ENCODE measurements around the gene PLGRKT. TPM values are rescaled to one million over a fixed set of nuclear protein-coding genes. Genes with fewer than 3 reads are reported as not detected.

The PLGRKT gene
- total RNA-seq, 4 donors from 2014 or later, result 8.3 to 43.6 (median 33.2) TPM

DNA sequence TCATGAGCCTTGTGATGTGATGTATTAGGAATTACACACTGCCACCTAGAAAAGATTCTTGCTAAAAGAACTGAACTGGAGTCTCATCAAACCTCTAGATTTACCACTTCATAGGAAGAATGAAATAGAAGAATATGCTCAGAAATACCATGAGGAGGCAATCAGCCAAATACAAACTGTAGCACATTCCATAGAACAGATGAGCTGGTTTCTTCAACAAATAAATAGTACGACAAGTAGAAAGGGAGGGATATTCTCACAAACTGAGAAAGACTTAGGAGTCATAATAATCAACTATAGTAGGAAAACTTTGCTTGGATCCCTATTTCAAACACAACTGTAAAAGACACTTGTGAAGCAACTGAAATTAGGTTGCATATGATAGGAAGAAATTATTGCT, 15.4 kb downstream of the PLGRKT start:
- Histone ChIP-seq H3K36me3 (peaks cover 0 to 8% (median 0%) of the 10 kb centered on the region in 3 donors), H3K27me3 (no peaks in the 10 kb centered on the region), H3K27ac (no peak overlapping the region), H3K4me1 (no peaks in the 10 kb centered on the region), H3K9me3 (no peaks in the 10 kb centered on the region), H3K4me3 (no peak overlapping the region)
- TF ChIP-seq, protein P1, sequence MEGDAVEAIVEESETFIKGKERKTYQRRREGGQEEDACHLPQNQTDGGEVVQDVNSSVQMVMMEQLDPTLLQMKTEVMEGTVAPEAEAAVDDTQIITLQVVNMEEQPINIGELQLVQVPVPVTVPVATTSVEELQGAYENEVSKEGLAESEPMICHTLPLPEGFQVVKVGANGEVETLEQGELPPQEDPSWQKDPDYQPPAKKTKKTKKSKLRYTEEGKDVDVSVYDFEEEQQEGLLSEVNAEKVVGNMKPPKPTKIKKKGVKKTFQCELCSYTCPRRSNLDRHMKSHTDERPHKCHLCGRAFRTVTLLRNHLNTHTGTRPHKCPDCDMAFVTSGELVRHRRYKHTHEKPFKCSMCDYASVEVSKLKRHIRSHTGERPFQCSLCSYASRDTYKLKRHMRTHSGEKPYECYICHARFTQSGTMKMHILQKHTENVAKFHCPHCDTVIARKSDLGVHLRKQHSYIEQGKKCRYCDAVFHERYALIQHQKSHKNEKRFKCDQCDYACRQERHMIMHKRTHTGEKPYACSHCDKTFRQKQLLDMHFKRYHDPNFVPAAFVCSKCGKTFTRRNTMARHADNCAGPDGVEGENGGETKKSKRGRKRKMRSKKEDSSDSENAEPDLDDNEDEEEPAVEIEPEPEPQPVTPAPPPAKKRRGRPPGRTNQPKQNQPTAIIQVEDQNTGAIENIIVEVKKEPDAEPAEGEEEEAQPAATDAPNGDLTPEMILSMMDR (IDR thresholded peaks at IDR 0.05), result no peak
- no peak for TF ChIP-seq POLR2A (IDR thresholded peaks at IDR 0.05)
- no peak for DNase-seq

DNA sequence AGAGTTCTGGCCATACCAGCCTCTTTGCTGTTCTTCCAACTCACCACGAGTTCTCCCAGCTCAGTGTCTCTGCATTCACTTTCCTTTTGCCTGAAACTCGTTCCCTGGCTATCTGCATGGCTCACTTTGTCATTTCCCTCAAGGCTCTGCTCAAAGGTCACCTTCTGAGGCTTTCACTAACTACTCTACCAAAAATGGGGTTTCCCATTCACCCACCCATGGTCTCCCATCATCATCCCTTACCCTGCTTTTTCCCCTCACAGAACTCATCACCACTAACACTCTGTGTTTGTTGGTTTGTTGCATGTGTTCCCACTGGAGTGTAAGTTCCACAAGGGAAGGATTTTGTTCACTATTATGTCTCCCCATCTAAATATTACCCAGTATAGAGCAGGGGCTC, 16.6 kb downstream of the PLGRKT start:
- no peaks in the 10 kb centered on the region for H3K27me3 ChIP-seq
- H3K27ac ChIP-seq, result no peak overlapping the region
- H3K4me3 ChIP-seq, result no peak overlapping the region
- H3K9me3 ChIP-seq, result no peaks in the 10 kb centered on the region
- H3K4me1 ChIP-seq, result no peaks in the 10 kb centered on the region
- DNase-seq, result no peak
- TF ChIP-seq POLR2A (IDR thresholded peaks at IDR 0.05), result no peak
- TF ChIP-seq, protein P1 (IDR thresholded peaks at IDR 0.05), result no peak
- peaks cover 0 to 8% (median 0%) of the 10 kb centered on the region in 3 donors for H3K36me3 ChIP-seq

GRCh38 chr9:5419987-5420386, 17.7 kb downstream of the PLGRKT start:
- TF ChIP-seq, protein P1 (IDR thresholded peaks at IDR 0.05), result no peak
- TF ChIP-seq POLR2A (IDR thresholded peaks at IDR 0.05), result no peak
- H3K9me3 ChIP-seq, result no peaks in the 10 kb centered on the region
- no peak overlapping the region for H3K4me3 ChIP-seq
- DNase-seq, result no peak
- peaks cover 0 to 8% (median 0%) of the 10 kb centered on the region in 3 donors for H3K36me3 ChIP-seq
- no peak overlapping the region for H3K27ac ChIP-seq
- H3K4me1 ChIP-seq, result no peaks in the 10 kb centered on the region
- H3K27me3 ChIP-seq, result no peaks in the 10 kb centered on the region

- Histone ChIP-seq H3K27me3 (no peaks in the 10 kb centered on the region), H3K36me3 (peaks cover 0 to 8% (median 0%) of the 10 kb centered on the region in 3 donors), H3K4me3 (no peak overlapping the region), H3K4me1 (no peaks in the 10 kb centered on the region), H3K27ac (no peak overlapping the region), H3K9me3 (no peaks in the 10 kb centered on the region)
- no peak for DNase-seq
- TF ChIP-seq, protein P1 (IDR thresholded peaks at IDR 0.05), result no peak
- no peak for TF ChIP-seq POLR2A (IDR thresholded peaks at IDR 0.05)
Measured at GRCh38 chr9:5418481-5418880, 19.2 kb downstream of the PLGRKT start.

- H3K27me3 ChIP-seq, result no peaks in the 10 kb centered on the region
- no peak for DNase-seq
- no peaks in the 10 kb centered on the region for H3K9me3 ChIP-seq
- peaks cover 0 to 8% (median 0%) of the 10 kb centered on the region in 3 donors for H3K36me3 ChIP-seq
- TF ChIP-seq, protein P1 (IDR thresholded peaks at IDR 0.05), result no peak
- TF ChIP-seq POLR2A (IDR thresholded peaks at IDR 0.05), result no peak
- no peak overlapping the region for H3K4me3 ChIP-seq
- H3K27ac ChIP-seq, result no peak overlapping the region
- H3K4me1 ChIP-seq, result no peaks in the 10 kb centered on the region
Measured at GRCh38 chr9:5416953-5417352, 20.8 kb downstream of the PLGRKT start.

DNA sequence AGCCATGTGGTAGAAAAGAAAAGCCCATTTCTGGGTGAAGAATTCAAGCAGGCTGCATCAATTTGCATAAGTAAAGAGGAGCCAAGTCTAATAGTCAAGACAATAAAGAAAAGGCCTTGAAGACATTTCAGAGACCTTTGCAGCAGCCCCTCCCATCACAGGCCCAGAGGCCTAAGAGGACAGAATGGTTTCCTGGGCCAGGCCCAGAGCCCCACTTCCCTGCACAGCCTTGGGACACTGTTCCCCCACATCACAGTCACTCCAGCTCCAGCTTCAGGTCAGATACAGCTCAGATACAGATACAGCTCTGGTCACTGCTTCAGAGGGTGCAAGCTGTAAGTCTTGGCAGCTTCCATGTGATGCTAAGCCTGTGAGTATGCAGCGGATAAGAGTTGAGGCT, 29.1 kb downstream of the PLGRKT start:
- H3K9me3 ChIP-seq, result peaks cover 0 to 13% (median 4%) of the 10 kb centered on the region in 4 donors
- no peaks in the 10 kb centered on the region for H3K4me1 ChIP-seq
- no peak for DNase-seq
- no peaks in the 10 kb centered on the region for H3K36me3 ChIP-seq
- no peaks in the 10 kb centered on the region for H3K27me3 ChIP-seq
- no peak overlapping the region for H3K27ac ChIP-seq
- no peak overlapping the region for H3K4me3 ChIP-seq
- TF ChIP-seq, protein P1 (IDR thresholded peaks at IDR 0.05), result no peak
- no peak for TF ChIP-seq POLR2A (IDR thresholded peaks at IDR 0.05)
